Activated naive CD4-positive, alpha-beta T cell treated with anti-CD3 and anti-CD28 coated beads, Interleukin-2, amount 50 U/mL, for 16 hours (primary cell): Measurements from ENCODE around the gene SEC22A.

Source experiments
- DNase-seq: peaks from one replicate; pipeline ENCODE4 v3.0.0-alpha.2; 2020

Gene SEC22A

DNA sequence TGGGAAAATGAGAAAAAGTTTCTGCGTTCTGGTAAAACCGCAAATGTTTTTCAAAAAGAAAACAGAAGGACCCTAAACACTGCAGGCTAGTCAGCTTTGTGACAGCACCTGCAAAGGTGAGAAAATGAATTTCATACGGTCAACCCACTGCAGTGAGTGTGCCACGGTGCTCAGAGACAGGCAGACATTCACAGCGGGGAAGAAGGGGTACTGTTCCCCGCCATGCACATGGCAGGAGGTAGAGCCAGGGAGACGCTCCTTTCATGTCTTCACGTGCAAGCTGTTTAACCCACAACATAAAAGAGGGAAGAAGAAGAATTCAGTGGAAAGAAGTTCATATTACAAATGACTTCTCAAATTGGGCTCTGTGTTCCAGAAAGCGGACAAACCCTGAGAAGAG is 109.5 kb downstream of the SEC22A start:
- DNase-seq: no peak

- DNase-seq: no peak
These were observed 110.9 kb downstream of the SEC22A start for GRCh38 chr3:123312331-123313265.

GRCh38 chr3:123313889-123314288 is 112.1 kb downstream of the SEC22A start:
- no peak for DNase-seq

- no peak for DNase-seq
These were observed 112.9 kb downstream of the SEC22A start for GRCh38 chr3:123314359-123315270.

- DNase-seq: no peak
These were observed 113.5 kb downstream of the SEC22A start for GRCh38 chr3:123315271-123315595.

DNA sequence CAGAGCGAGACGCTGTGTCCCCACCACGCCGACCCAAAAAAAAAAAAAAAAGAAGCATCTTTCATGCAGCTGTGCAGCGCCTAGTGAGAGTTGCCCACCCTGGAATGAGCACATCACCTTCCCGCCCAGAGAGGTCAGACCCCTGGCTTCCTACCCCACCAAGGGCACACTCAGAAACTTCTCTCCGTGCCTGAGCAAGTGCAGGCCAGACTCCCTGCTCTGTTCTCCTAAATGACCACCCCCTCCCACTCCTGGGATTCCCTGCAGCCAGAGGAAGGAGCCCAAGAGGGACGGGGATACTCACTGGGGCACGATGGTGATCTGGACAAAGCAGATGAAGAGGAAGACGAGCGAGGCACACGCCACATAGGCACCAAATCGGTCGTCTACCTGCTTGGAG is 116.0 kb downstream of the SEC22A start:
- DNase-seq: no peak

DNA sequence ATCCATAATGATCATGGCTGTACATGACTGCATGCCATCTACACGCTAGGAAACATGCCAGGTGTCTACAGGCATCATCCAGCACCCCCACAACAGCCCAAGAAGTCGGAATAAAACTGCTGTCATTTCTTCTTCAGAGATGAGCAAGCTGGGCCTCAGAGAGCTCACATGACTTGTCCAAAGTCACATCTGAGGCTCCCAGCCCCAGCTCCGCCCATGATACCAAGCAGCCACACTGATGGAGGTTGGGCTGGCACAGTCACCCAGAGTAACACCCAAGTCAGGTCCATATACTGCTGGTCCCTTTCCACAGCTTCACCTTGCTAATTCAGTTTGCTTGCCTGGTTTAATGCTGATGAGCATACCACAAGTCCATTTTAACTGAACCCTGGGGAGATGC is 116.6 kb downstream of the SEC22A start:
- DNase-seq: no peak

DNA sequence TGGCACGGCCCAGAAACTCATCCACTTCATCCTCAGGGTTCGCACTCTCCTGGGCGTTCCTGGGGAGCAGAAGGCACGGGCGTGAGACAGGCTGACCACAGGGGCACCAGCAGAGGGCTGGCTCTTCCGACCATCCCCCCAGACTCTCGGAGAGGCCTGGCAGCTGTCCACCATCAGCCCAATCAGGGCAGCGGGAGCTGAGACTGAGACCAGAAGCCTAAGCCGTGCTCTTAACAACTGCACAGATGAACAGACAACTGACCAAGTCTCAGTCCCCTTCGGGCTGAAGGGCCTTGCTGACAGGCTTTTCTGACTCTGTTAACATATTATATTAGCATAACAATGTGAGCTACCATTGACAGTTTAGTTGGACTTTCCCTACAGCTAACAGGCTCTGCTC is 118.0 kb downstream of the SEC22A start:
- no peak for DNase-seq

DNA sequence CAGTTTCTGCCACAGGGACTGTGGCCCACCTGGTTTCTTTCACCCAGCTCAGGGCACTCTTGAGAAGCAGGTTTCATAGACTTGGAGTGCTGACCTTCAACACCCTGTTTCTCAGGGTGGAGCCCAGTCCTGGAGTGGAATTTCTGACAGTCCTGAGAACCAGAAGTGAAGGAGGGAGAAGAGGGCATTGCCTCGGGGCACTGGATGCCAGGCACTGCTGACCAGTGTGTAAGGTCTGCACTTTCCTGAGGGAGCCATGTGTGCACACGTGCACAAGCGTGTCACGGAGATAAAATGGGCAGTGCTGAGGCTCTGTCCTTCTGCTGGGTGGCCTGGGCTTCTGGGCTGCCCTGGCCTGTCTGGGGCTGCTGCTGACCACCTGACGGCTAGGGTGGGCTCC is 118.5 kb downstream of the SEC22A start:
- DNase-seq: no peak

- no peak for DNase-seq
These were observed 120.1 kb downstream of the SEC22A start for GRCh38 chr3:123321806-123322205.

GRCh38 chr3:123322866-123323265 is 121.1 kb downstream of the SEC22A start:
- DNase-seq: no peak
